Head of caudate nucleus (tissue), 42 donors: ENCODE data around the gene LIG1.
"Not testable (repeated sequence)": the region's sequence is repeated elsewhere in the genome, so short reads cannot be mapped to it uniquely, and the experiment has no call there.

Experiments used
- DNase-seq, 42 donors: peaks; one replicate each; pipeline versions ENCODE4 v3.0.0 to v3.0.0-alpha.2; 2020 to 2021; ENCODE audit warnings: mixed read lengths in 7 of 42
- intact Hi-C: fragments of 100-400 bp; cut with DNase I; formaldehyde crosslinking; loops from one replicate; pipeline ENCODE4 v1.15.0; 2022

Gene LIG1

DNA sequence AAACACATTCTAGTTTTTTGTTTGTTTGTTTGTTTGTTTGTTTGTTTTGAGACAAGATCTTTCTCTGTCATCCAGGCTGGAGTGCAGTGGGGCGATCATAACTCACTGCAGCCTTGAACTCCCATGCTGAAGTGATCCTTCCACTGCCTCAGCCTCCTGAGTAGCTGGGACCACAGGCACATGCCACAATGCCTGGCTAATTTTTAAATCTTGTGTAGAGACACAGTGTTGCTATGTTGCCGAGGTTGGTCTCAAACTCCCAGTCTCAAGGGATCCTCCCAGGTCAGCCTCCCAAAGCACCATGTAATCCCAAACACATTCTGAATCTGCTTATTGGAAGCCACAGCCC lies 75.3 kb downstream of the LIG1 start:
- DNase-seq: no peak
- intact Hi-C loops: no loop called here

DNA sequence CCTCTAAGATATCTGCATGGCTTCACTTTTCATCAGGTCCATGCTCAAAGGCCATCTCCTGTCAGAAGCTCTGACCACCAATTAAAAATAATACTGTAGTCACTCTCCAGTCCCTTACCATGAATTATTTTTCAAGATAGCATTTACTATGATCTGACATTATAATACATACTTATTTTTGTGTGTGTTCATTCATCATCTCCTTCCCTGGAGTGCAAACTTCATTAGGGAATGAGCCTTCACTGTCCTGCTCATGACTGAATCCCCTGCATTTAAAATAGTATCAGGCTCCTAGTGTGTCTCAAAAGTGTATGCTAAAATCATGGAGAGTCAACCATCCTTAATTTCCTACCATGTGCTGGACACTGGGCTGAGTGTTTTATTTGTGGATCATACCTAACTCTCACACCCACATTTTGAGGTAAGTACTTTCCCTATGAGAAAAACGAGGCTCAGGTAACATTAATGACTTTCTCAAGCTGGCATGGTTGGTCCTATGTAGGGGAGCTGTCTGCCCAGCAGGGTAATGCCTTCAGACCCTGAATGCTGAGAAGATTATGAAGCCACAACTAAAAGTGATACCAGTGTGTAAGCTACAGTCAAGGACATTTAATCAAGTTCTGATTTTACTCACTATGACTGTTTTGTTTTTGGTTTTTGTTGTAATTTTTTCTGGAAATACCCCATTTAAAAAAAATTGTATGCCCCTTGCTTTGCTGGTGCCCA lies 75.9 kb downstream of the LIG1 start:
- intact Hi-C loops: no loop called here
- DNase-seq: no peak

- intact Hi-C loops: not testable (repeated sequence)
- DNase-seq: peak in 15 of 42 donors; percentile 19 to 68 (median 39)
Measured at GRCh38 chr19:48091111-48091718, 78.9 kb downstream of the LIG1 start.

DNA sequence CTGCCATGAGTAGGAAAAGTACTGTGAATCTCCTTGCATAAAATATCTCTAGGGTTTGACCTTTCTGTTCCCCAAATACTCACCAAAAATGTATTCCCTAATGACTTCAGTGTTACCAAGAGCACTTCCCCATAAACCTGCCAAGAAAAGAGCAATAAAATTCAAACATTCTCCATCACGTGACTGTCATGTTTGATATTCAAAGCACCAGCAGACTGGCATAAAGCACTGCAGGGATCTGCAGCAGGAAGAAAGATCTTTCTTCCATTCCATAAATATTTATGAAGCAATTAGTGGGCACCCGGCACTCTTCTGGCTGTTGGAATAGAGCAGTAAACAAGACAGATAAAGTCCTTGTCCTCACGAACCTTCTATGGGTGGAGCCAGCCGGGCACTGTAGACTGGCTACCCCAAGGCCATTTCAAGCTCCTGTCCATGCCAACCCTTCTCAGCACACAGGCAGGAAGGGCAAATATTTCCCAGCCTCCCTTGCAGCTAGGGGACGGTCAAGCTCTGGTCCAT lies 79.8 kb downstream of the LIG1 start:
- peak in 2 of 42 donors; percentile 20 to 23 for DNase-seq
- intact Hi-C loops: no loop called here

DNA sequence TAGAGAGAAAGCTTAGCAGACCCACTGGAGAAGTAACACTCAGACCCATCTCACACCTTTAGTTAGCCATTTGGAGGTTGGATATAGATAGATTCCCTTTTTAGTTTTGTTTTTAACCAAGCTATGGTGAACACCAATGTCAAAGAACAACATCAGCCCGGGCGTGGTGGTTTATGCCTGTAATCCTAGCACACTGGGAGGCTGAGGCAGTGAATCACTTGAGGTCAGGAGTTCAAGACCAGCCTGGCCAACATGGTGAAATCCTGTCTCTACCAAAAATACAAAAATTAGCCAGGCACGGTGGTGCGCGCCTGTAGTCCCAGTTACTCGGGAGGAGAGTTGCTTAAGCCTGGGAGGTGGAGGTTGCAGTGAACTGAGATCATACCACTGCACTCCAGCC lies 81.2 kb downstream of the LIG1 start:
- DNase-seq, intact Hi-C loops: not testable (repeated sequence)

DNA sequence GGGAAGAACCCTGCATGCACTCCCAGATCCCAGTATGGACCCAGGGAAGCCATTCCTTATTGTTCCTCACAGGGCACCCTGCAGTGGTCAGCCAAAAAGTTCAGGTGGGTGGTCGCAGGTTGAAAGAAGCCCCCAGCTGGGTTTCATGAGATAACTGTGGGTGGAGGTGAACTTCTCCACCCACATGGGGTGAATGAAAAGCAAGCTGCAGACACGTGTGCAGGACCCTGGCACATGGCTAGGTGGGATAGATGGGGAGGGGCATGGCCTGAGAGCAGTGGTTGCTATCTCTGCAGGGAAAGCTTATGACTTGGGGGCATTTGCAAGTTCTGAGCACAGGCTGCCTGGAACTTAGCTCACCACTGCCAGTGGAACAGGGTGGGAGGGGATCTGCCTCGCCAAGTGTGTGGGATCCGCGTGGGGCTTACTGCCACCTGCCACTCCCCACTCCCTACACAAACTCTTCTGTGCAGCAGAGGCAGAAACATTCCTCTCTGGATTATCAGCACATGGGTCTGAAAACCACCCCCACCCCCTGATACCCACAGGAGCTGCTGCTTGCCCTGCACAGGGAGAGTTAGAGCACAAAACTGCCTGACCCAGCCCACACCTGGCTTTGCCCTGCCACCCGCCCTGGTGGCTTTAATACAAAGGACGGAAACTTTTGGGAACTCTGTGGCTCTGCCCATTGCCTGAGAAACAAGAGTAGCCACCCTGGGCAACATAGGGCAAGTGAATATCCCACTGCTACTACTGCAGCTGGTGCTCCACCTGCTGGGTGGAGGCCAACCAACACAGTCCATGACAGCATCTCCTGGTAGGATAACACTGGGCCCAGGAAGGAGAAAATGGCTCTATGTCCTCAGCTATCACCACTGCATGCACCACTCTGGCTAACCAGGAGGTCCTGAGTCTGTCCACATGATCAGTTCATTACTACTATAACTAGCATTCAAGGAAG lies 84.0 kb downstream of the LIG1 start:
- intact Hi-C loops: no loop called here
- DNase-seq: peak in 31 of 42 donors; percentile 24 to 81 (median 47)

DNA sequence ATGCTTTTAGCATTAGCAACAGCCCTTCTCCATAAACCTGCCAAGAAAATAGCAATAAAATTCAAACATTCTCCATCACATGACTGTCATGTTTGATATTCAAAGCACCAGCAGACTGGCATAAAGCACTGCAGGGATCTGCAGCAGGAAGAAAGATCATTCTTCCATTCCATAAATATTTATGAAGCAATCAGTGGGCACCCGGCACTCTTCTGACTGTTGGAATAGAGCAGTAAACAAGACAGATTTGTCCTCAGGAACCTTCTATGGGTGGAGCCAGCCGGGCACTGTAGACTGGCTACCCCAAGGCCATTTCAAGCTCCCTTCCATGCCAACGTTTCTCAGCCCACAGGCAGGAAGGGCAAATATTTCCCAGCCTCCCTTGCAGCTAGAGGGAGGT lies 85.1 kb downstream of the LIG1 start:
- peak in 5 of 42 donors; percentile 14 to 42 (median 31) for DNase-seq
- intact Hi-C loops: no loop called here

DNA sequence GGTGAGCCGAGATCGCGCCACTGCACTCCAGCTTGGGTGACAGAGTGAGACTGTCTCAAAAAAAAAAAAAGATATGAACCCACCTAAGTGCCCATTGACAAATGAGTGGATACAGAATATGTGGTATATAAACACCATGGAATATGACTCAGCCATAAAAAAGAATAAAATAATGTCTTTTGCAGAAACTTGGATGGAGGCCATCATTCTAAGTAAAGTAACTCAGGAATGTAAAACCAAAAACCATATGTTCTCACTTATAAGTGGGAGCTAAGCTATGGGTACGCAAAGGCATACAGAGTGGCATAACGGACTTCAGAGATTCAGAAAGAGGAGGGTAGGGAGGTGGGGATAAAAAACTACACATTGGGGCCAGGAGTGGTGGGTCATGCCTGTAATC lies 89.0 kb downstream of the LIG1 start:
- no peak for DNase-seq
- intact Hi-C loops: no loop called here

DNA sequence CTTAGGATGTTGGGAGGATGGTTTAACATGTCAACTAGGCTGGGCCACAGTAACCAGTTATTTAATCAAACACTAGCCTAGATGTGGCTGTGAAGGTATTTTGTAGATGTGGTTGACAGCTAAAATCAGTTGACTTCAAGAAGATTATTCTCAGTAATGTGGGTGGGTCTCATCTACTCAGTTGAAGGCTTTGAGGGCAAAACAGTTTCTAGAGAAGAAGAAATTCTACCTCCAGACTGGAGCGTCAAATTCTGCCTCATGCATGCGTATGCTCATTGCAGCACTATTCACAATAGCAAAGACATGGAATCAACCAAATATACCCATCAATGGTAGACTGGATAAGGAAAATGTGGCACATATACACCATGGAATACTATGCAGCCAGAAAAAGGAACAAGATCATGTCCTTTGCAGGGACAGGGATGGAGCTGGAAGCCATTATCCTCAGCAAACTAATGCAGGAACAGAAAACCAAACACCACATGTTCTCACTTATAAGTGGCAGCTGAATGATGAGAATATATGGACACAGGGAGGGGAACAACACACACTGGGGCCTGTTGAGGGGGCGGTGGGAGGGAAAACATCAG lies 99.9 kb downstream of the LIG1 start:
- DNase-seq, intact Hi-C loops: not testable (repeated sequence)

- DNase-seq: no peak
- intact Hi-C loops: no loop called here
Measured at GRCh38 chr19:48069435-48069834, 100.7 kb downstream of the LIG1 start.
